ENCODE data around the gene CCNY.
"Not testable (repeated sequence)": the region's sequence is repeated elsewhere in the genome, so short reads cannot be mapped to it uniquely, and the experiment has no call there.

Gene CCNY

GRCh38 chr10:35336084-35336831, at the start of gene CCNY:
CCNY (plus strand) TSS chr10:35336509; CDS start chr10:35337054, 545 bp downstream.
- peak; percentile 90 for DNase-seq (ENCODE audit: low read depth, low spot score)

GRCh38 chr10:35289198-35289597, 47.1 kb upstream of the CCNY start:
- DNase-seq (ENCODE audit: low read depth, low spot score), result no peak

DNA sequence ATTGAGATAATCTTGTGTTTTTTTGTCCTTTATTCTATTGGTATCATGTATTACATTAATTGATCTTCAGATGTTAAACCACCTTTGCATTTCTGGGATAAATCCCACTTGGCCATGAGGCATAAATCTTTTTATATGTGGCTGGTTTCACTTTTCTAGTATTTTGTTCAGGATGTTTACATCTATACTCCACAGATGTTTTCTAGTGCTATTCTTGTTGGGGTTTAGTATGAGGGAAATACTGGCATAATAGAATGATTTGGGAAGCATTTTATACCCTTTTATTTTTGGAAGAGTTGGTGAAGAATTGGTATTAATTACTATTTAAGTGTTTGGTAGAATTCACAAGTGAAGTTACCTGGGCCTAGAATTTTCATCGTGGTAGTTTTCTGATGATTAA, 41.8 kb upstream of the CCNY start:
- DNase-seq (ENCODE audit: low read depth, low spot score), result no peak

DNA sequence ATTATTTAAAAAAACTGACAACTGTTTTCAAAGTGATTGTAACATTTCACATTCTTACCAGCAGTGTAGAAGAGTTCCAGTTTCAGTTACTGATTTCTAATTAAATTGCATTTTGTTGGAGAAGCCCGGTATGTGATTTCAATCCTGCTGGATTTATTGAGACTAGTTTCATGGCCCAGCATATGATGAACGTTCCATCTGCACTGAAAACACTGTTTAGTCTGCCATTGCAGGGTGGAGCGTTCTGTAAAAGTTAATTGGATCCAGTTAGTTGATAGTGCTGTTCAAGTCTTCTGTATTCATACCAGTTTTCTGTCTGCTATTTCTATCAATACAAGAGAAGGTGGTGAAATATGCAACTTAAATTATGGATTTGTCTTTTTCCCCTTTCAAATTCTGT, 37.3 kb upstream of the CCNY start:
- DNase-seq (ENCODE audit: low read depth, low spot score), result no peak

- DNase-seq (ENCODE audit: low read depth, low spot score), result peak; percentile 6
Observed at GRCh38 chr10:35300063-35300699, 36.1 kb upstream of the CCNY start.

- no peak for DNase-seq (ENCODE audit: low read depth, low spot score)
Observed at GRCh38 chr10:35304649-35305048, 31.7 kb upstream of the CCNY start.

DNA sequence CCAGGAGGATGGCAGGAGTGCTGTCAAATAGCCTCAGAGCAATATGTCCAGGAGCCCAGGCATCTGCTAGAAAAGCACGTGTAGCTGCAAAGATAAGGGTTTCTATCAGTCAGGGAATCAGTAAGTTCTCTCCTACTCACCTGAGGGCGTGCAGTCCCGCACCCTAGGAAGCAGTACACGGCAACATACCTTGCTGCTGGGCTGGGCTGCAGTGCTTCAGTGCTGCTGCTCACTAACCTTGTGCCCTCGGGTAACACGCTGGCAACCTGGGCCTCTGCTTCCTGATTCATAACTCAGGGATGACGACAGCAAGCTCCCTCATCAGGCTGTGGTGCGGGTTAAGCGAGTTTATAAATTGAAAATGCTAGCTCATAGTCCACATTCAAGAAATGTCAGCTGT, 29.5 kb upstream of the CCNY start:
- DNase-seq (ENCODE audit: low read depth, low spot score), result peak; percentile 34

DNA sequence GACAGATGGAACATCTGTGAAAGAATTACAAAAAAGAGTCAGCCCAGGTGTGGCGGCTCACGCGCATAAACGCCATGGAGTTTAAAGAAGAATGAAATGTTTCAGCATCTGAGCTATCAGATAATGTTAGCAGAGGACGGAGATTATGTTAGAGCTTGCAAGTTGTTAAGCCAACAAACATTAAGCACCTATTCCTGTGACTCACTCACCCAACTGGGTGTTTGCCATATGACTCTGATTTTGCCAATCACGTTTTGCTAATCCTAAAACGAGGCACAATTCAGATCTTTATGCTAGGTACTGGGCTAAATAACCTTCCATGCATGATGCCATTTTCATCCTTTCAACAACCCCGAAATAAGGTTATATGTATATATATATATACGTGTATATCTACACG, 29.0 kb upstream of the CCNY start:
- peak; percentile 55 for DNase-seq (ENCODE audit: low read depth, low spot score)

DNA sequence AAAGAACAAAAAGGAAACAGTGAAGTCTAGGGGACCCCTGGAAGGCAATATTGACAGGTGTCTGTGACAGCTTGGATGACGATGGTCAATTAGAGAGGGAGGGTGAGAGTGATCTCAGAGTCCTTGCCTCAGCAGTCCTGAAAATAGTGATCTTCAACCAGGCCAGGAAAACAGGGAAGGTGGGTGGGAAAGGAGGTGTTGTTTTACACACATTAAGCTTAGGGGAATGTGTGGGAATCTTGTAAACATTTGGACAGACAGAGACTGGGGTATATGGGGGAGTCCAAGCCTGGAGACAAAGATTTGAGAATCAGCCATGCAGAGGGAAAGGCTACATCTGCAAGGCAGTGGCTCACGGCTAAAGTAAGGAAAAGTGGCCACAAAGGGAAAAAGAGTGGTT, 27.5 kb upstream of the CCNY start:
- DNase-seq (ENCODE audit: low read depth, low spot score), result no peak

DNA sequence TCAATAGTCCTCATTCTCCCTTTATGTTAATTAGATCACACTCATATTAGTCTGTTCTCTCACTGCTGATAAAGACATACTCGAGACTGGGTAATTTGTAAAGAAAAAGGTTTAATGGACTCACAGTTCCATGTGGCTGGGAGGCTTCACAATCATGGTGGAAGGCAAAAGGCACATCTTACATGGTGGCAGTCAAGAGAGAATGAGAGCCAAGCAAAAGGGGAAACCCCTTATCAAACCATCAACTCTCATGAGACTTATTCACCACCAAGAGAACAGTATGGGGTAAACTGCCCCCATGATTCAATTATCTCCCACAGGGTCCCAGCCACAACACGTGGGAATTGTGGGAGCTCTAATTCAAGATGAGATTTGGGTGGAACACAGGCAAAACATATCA, 22.2 kb upstream of the CCNY start:
- DNase-seq (ENCODE audit: low read depth, low spot score), result not testable (repeated sequence)

DNA sequence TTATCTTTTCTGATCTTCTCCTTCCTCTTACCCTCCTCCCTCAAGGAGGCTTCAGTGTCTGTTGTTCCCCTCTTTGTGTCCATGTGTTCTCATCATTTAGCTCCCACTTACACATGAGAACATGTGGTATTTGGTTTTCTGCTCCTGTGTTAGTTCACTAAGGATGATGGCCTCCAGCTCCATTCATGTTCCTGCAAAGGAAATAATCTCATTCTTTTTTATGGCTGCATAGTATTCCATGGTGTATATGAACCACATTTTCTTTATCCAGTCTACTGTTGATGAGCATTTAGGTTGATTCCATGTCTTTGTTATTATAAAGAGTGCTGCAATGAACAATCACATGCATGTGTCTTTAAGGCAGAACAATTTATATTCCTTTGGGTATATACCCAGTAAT, 21.1 kb upstream of the CCNY start:
- not testable (repeated sequence) for DNase-seq (ENCODE audit: low read depth, low spot score)

DNA sequence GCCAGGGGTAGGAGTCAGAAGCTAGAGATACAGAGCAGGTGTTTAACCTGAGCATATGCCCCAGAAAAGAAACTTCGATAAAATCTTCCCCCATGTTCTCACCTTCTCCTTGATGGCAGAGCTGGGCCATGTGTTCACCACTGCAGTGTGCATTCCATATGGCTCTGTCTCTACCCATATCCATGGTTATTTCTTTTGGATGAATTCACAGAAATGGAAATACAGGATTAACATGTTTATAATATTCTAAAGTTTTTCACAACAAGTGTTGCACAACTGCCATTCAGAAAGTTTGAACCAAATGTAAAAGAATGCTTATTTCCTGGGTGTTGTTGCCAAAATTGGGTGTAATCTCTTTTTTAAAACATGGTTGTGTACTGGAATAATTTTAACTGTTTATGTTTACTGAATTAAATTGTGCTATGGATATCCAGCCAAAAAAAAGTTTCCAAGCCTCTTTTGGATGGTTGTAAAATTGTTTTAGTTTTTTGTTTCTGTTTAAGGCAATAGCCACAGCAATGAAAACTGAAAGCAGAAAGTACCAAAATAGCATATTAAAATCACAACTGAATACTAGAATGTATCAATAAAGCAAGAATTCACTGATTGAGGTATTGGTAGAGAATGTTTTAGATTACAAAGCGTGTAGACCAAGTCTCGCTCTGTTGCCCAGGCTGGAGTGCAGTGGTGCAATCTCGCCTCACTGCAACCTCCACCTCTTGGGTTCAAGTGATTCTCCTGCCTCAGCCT, 19.9 kb upstream of the CCNY start:
- DNase-seq (ENCODE audit: low read depth, low spot score), result no peak

- no peak for DNase-seq (ENCODE audit: low read depth, low spot score)
Observed at GRCh38 chr10:35318551-35318950, 17.8 kb upstream of the CCNY start.

DNA sequence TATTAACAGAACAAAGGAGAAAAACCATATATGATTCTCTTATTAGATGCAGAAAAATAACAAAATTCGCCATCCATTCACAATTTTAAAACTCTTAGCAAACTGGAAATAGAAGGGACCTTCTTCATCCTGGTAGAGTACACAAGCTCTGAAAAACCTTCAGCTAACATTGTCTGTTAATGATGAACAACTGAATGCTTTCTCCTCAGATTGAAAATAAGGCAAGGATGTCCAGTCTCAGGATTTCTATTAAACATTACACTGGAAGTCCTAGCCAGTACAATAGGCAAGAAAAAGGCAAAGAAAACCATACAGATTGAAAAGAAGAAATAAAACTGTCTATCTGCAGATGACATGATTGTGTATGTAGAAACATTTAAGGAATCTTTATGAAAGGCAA, 16.0 kb upstream of the CCNY start:
- no peak for DNase-seq (ENCODE audit: low read depth, low spot score)

GRCh38 chr10:35322636-35323035, 13.7 kb upstream of the CCNY start:
- no peak for DNase-seq (ENCODE audit: low read depth, low spot score)

DNA sequence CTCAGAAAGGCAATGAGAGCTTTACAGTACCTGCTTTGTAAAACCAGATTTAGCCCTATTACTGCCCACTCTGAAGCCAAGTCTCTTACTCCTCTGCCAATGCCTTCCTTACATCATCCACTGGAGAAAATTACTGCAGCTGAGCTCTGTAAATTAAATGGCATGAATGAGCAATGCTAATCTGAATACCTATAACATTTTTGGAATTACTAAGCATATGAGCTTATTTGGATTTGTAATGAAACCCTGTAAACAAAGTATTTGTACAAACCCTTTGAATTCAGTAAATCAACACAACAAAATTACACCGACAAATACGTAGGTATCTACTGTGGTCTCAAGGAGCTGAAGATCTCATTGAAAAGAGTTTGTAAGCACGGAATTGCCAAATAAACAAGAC, 12.1 kb upstream of the CCNY start:
- peak; percentile 76 for DNase-seq (ENCODE audit: low read depth, low spot score)

- DNase-seq (ENCODE audit: low read depth, low spot score), result no peak
Observed at GRCh38 chr10:35326466-35327235, 9.7 kb upstream of the CCNY start.

DNA sequence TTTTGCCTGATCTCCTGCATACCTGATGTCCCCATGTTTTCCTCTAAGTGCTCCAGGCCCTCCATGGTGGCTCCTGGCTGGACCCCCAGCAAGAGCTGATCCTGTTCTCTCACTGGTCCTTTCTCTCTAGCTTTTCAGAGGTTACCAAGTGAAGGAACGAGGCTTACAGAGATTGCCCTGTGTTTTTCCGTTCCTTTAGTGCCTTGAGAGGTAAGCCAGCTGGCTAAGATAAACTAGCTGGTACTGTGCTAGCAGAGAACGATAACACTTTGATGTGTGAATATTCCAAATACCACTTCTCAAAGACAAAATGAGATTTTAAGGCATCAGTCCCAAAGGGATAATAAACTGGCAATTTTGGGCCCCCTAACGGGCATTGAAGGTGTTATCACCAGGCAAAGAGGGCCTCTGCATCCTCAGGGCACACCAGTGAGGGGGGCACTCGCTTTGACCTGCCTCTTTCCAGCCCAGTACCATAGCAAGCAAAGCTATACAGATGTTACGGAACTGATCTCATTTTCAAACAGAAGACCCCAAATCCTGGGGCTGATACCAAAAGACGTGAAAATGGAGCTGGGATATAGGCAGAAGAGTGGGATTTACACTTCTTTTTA, 8.4 kb upstream of the CCNY start:
- no peak for DNase-seq (ENCODE audit: low read depth, low spot score)

DNA sequence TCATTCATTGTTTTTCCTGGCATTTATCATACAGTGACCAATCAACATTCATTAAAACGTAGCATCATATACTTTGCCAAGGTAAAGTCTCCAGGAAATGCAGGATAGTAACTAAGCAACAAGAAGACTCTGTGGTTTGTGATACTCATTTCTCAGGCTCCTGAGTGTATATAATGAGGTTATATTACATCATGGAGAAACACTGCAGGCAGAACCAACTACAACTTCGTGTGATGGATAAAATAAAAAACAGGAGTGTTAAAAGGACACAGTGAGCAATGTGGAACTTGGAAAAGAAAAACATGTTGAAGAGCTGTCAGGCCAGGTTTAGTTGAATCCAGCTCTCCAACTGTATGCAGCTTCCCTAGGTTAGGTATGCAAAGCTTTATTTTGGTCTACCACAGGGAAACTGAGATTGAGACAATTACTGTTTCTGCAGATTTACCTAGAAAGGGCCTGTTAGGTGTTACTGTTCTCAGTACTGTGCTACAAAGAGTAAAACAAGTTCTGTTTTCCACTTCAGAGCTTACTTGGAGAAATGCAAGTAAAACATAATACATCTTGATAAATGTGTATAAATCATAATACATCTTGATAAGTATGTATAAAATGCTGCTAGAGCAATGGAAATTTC, 7.8 kb upstream of the CCNY start:
- DNase-seq (ENCODE audit: low read depth, low spot score), result peak; percentile 67

- DNase-seq (ENCODE audit: low read depth, low spot score), result no peak
Observed at GRCh38 chr10:35329520-35329919, 6.8 kb upstream of the CCNY start.

Measured in astrocyte of the hippocampus (primary cell).